ENCODE data around the gene CDC26.
"Not testable (repeated sequence)": the region's sequence is repeated elsewhere in the genome, so short reads cannot be mapped to it uniquely, and the experiment has no call there.

Gene CDC26

DNA sequence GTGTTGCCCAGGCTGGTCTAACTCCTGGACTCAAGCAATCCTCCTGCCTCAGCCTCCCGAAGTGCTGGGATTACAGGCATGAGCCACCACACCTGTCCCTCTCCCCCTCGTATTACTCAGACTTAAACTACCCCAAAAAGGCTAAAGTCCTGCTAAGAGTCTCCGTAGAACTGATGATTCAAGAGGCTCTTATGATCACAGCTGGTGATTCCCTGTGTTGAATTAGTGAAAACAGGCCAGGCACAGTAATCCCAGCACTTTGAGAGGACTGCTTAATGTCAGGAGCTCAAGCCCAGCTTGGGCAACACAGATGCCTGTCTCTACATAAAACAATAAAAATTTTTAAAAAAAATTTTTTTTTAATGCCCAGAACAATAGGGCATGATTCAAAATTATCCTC, 9.2 kb downstream of the CDC26 start:
- H3K4me3 Mint-ChIP-seq = no peak overlapping the region
- ATAC-seq = no peak
- peaks cover 72% of the 10 kb centered on the region for H3K36me3 Mint-ChIP-seq
- no peak for DNase-seq (ENCODE audit: low spot score in 2 of 2)
- no peak overlapping the region for H3K27ac Mint-ChIP-seq
- no peaks in the 10 kb centered on the region for H3K9me3 Mint-ChIP-seq
- peaks cover 12% of the 10 kb centered on the region for H3K4me1 Mint-ChIP-seq

DNA sequence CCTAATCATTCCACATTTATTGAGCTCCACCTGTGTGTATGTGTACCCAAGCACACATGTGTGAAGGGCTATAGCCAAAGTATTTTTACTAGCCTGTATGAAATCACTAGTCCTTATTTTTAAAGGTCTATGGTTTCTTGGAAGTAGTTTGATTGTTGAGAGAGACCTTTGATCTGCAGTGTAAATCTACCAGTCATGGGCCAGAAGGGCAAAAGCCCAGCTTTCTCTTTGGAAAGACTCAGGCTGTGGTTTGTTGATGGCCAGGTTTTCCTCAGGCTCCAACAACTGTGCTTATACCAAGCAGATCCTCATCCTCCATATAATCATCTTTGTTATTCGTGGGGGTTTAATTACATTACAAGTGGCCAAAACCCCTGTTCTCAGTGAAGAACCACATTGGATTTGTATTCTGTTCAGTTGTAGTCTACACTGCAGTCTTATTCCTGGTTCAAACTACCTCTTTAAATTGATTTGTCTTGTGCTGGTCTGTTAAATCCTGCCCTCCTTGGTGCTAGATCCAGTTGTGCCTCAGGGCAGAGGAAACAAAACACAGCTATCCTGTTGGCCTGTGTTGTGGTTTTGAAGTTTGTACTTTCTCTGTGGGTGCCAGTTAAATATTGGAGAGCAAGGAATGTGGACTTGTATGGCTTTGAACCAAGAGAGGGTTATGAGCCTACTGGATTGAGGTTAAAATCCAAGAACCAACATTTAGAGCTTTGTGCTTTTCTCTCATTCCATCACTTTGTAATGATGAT, 13.3 kb downstream of the CDC26 start:
- ATAC-seq (no peak), DNase-seq (ENCODE audit: low spot score in 2 of 2) (no peak)
- H3K9me3 Mint-ChIP-seq = no peaks in the 10 kb centered on the region
- H3K27ac Mint-ChIP-seq = no peak overlapping the region
- peaks cover 72% of the 10 kb centered on the region for H3K36me3 Mint-ChIP-seq
- no peak overlapping the region for H3K4me3 Mint-ChIP-seq
- H3K4me1 Mint-ChIP-seq = no peaks in the 10 kb centered on the region

DNA sequence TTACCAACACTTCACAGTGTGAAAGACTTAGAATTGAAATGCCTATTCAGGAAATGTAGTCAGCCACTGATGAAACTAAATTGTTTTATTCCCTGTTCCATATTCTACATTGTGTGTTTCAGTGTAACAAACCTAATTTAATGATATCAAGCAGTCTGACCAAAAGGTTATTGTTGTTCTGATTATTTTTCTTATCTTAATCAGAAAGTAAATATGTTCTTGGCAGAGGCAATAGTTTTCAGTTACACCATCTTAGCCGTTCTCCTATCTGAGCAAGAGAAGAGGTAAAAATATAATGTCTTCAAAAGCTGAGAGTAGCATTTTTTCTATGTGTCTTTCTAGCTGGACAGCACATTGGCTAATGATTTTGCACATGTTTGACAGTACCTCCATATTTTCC, 17.1 kb downstream of the CDC26 start:
- H3K4me1 Mint-ChIP-seq = no peaks in the 10 kb centered on the region
- no peak overlapping the region for H3K27ac Mint-ChIP-seq
- no peak overlapping the region for H3K4me3 Mint-ChIP-seq
- H3K9me3 Mint-ChIP-seq = no peaks in the 10 kb centered on the region
- H3K36me3 Mint-ChIP-seq = peaks cover 54% of the 10 kb centered on the region
- ATAC-seq = no peak
- DNase-seq (ENCODE audit: low spot score in 2 of 2) = no peak

DNA sequence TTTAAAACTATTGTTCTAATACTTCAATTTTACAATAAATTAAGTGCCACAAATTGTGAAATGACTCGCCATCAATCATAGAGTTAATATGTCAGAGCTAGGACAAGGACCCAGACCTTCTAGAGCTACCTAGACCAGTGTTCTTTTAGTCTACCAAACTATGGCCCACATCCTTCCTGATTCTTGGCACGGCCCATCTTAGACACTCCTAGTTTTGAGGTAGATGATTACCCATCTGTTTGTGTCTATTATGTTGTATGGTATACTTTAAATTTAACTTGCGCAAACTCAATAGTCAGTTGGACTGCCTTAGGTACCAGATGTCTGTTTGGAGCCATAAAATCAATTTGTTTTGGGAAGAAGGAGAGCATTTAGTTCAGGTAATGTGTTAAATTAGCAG, 17.5 kb downstream of the CDC26 start:
- no peak overlapping the region for H3K27ac Mint-ChIP-seq
- H3K36me3 Mint-ChIP-seq = peaks cover 54% of the 10 kb centered on the region
- DNase-seq (ENCODE audit: low spot score in 2 of 2) (no peak), ATAC-seq (no peak)
- H3K4me3 Mint-ChIP-seq = no peak overlapping the region
- no peaks in the 10 kb centered on the region for H3K9me3 Mint-ChIP-seq
- H3K4me1 Mint-ChIP-seq = no peaks in the 10 kb centered on the region

DNA sequence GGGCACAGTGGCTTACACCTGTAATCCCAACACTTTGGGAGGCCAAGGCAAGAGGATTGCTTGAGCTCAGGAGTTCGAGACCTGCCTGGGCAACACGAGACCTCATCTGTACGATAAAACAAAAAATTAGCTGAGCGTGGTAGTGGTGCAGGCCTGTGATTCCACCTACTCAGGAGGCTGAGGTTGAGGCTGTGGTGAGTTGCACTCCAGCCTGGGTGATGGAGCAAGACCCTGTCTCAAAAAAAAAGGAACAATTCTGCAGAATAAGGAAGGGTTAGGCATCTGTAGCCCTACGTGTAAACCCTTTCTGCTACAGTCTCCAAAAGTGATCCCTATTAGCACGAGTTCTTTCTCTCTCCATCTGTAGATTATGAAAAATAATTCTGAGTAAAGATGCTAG, 19.9 kb downstream of the CDC26 start:
- peaks cover 44% of the 10 kb centered on the region for H3K36me3 Mint-ChIP-seq
- H3K4me3 Mint-ChIP-seq = no peak overlapping the region
- no peak overlapping the region for H3K27ac Mint-ChIP-seq
- ATAC-seq = no peak
- no peaks in the 10 kb centered on the region for H3K4me1 Mint-ChIP-seq
- no peak for DNase-seq (ENCODE audit: low spot score in 2 of 2)
- no peaks in the 10 kb centered on the region for H3K9me3 Mint-ChIP-seq

DNA sequence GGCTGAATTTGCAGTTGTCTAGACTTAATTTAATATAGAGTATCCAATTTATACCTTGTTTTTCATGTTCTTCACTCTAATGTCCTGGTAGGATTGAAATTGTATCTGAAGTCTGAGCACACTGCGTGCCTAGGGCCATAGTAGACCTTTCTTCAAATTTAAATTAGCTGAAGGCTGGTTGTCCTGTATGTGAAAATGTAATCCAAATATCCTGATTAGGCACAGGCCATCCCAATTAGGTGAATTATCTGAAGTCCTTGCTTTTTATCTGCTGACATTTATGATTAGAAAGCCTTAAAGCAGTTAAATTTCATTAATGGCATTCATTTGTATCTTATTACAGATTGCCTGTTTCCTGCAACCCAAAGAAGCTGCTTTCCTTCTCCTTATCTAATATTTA, 20.4 kb downstream of the CDC26 start:
- Mint-ChIP-seq H3K4me1 (no peaks in the 10 kb centered on the region), H3K9me3 (no peaks in the 10 kb centered on the region), H3K36me3 (peaks cover 39% of the 10 kb centered on the region), H3K4me3 (no peak overlapping the region), H3K27ac (no peak overlapping the region)
- DNase-seq (ENCODE audit: low spot score in 2 of 2) = no peak
- ATAC-seq = no peak

DNA sequence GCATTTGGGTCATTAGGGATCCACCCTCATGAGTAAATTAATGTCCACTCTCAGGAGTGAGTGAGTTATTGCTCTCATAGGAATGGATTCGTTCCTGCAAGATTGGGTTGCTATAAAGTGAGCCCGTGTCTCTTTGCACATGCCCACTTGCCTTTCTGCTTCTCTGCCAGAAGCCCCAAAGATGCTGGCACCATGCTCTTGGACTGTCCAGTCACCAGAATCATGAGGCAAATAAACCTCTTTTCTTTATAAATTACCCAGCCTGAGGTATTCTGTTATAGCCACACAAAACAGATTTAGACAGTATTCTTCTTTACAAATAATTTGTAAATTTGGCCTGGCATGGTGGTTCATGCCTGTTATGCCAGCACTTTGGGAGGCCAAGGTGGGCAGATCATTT, 24.6 kb downstream of the CDC26 start:
- Mint-ChIP-seq H3K9me3 (no peaks in the 10 kb centered on the region), H3K36me3 (no peaks in the 10 kb centered on the region), H3K4me3 (no peak overlapping the region), H3K27ac (no peak overlapping the region), H3K4me1 (no peaks in the 10 kb centered on the region)
- no peak for ATAC-seq
- no peak for DNase-seq (ENCODE audit: low spot score in 2 of 2)

DNA sequence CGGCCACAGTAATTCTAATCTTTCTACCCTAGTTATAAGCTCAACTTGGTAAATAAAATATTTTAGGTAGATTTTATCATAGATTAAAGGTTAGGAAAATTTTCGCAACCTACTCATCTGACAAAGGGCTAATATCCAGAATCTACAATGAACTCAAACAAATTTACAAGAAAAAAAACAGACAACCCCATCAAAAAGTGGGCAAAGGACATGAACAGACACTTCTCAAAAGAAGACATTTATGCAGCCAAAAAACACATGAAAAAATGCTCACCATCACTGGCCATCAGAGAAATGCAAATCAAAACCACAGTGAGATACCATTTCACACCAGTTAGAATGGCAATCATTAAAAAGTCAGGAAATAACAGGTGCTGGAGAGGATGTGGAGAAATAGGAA, 25.7 kb downstream of the CDC26 start:
- H3K36me3 Mint-ChIP-seq; H3K4me1 Mint-ChIP-seq; ATAC-seq; H3K4me3 Mint-ChIP-seq; H3K9me3 Mint-ChIP-seq; H3K27ac Mint-ChIP-seq; DNase-seq (ENCODE audit: low spot score in 2 of 2): not testable (repeated sequence)

DNA sequence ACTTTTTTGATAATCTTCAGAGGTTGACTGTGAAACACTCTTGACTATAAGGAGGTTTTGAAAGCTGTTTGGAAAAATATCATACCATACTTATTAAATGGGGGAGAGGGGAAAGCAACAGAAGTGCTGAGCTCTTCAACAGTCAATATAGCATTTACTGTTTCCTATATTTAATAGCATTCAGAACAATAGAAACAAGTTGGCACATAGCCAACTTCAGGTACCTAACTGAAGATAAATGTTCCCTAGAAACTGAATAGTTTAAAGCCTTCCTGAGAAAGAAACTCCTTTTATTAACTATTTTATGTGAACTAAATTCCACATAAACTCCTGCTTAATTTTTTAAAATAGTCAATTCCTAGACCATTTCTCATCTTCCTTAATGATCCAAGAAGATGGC, 27.7 kb downstream of the CDC26 start:
- Mint-ChIP-seq H3K4me1 (no peaks in the 10 kb centered on the region), H3K36me3 (no peaks in the 10 kb centered on the region), H3K27ac (no peak overlapping the region), H3K9me3 (no peaks in the 10 kb centered on the region), H3K4me3 (no peak overlapping the region)
- no peak for DNase-seq (ENCODE audit: low spot score in 2 of 2)
- no peak for ATAC-seq

DNA sequence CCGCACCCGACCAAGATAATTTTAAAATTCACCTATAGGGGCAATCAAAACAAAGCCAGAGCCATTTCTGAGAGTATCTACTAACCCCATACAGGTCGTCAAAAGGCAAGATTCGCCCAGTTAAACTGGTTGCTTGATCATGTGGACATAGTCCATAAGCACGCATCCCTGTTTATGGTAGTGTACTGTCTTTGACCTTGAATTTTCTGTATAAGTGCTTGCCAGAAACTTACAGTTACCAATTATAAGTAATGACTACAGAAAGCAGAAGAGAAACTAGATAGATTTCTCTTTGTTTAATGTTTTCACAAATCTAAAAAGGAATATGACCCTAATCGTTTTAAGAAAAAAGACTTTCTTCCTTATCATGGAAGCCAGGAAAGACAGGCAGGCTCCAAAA, 28.4 kb downstream of the CDC26 start:
- H3K4me1 Mint-ChIP-seq = no peaks in the 10 kb centered on the region
- no peak overlapping the region for H3K4me3 Mint-ChIP-seq
- no peak for ATAC-seq
- DNase-seq (ENCODE audit: low spot score in 2 of 2) = no peak
- no peaks in the 10 kb centered on the region for H3K9me3 Mint-ChIP-seq
- no peak overlapping the region for H3K27ac Mint-ChIP-seq
- H3K36me3 Mint-ChIP-seq = no peaks in the 10 kb centered on the region

DNA sequence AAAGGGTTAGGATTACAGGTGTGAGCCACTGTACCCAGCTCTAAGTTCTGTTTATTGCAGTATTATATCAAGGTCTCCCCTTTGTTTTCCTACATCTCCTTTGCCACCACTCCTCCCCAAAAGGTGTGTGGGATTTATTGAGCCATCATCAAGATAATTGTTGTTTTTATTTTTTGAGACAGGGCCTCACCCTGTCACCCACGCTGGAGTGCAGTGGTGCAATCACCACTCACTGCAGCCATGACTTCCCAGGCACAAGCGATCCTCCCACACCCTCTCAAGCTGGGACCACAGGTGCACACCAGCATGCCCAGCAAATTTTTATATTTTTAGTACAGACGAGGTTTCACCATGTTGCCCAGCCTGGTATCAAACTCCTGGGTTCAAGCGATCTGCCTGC, 29.5 kb downstream of the CDC26 start:
- Mint-ChIP-seq H3K4me1 (no peaks in the 10 kb centered on the region), H3K9me3 (no peaks in the 10 kb centered on the region), H3K27ac (no peak overlapping the region), H3K4me3 (no peak overlapping the region), H3K36me3 (no peaks in the 10 kb centered on the region)
- DNase-seq (ENCODE audit: low spot score in 2 of 2) (no peak), ATAC-seq (no peak)

DNA sequence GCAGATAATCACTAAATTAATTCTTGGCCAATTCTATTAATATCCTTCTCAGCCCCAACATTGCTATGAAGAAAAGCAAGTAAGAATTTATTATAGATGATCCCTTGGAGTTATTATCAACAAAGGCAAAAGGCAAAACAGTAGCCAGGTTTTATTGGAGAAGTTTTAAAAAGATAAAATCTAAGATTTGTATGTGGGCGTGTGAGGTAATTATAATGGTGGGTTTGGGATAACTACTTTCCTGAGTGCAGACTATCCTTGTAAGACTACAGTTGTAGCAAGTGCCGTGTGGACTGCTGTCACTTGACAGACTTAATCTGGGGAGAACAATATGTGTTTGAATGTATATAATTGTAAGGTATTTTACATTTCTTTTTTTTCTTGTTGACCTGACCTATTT, 30.8 kb downstream of the CDC26 start:
- no peaks in the 10 kb centered on the region for H3K36me3 Mint-ChIP-seq
- H3K4me3 Mint-ChIP-seq = no peak overlapping the region
- ATAC-seq = no peak
- H3K27ac Mint-ChIP-seq = no peak overlapping the region
- no peaks in the 10 kb centered on the region for H3K4me1 Mint-ChIP-seq
- no peaks in the 10 kb centered on the region for H3K9me3 Mint-ChIP-seq
- no peak for DNase-seq (ENCODE audit: low spot score in 2 of 2)

DNA sequence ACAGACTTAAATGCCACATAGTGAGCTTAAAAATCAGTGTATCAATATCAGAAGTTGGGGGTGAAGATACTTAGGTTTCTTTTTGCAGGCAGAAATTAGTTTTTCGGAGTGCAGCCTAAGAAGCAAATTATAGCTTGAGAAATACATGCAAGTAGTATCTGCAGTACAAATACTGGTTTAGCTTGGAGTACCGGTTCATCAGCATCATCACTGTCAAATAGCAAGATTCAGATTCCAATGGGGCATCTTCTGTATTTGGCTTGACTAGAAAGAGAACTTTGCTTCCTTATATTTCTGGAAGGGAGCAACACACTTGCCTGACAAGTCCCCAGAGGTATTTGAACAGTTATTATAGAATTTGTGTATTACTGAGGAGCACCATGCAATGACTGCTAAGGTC, 34.2 kb downstream of the CDC26 start:
- Mint-ChIP-seq H3K4me3 (no peak overlapping the region), H3K36me3 (no peaks in the 10 kb centered on the region), H3K9me3 (no peaks in the 10 kb centered on the region), H3K27ac (no peak overlapping the region), H3K4me1 (no peaks in the 10 kb centered on the region)
- DNase-seq (ENCODE audit: low spot score in 2 of 2) (no peak), ATAC-seq (no peak)

DNA sequence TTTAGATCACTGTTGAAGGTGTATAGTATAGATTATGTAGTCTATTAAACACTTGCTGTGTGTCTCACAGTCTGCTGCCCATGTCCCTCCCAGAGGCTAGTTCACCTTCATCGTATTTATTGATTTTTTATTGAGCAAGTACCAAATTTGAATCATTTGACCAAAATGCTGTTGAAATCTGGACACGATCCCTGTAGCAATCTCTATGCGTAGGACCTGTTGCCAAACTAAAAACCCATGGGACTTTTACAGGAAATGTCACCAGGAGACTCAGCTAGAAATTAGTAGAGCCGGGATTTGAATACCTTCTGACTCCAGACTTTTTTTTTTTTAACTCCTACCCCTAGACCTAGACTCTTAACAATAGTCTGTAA, 36.5 kb downstream of the CDC26 start:
- no peak for DNase-seq (ENCODE audit: low spot score in 2 of 2)
- no peak for ATAC-seq
- no peak overlapping the region for H3K27ac Mint-ChIP-seq
- no peaks in the 10 kb centered on the region for H3K4me1 Mint-ChIP-seq
- no peaks in the 10 kb centered on the region for H3K36me3 Mint-ChIP-seq
- H3K9me3 Mint-ChIP-seq = no peaks in the 10 kb centered on the region
- H3K4me3 Mint-ChIP-seq = no peak overlapping the region

DNA sequence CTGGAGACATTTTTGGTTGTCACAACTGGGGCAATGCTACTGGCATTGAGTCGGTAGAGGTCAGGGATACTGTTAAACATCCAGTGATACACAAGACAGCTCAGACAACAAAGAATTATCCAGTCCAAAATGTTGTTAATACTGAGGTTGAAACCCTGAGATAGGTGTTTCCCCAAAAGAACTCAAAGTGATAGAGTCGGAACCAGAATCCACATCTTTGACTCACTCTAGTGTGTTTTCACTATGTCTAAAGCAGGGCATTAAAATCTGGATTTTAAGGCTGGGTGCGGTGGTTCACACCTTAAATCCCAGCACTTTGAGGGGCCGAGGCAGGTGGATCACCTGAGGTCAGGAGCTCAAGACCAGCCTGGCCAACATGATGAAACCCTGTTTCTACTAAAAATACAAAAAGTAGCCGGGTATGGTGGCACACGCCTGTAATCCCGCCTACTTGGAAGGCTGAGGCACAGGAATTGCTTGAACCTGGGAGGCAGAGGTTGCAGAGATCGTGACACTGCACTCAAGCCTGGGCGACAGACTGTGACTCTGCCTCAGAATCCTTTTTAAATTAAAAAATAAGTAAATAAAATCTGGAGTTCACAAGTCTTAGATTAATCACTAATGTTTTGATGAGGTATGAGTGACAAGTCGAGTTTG, 37.0 kb downstream of the CDC26 start:
- peaks cover 1% of the 10 kb centered on the region for H3K4me1 Mint-ChIP-seq
- DNase-seq (ENCODE audit: low spot score in 2 of 2) = no peak
- no peak for ATAC-seq
- no peak overlapping the region for H3K4me3 Mint-ChIP-seq
- no peaks in the 10 kb centered on the region for H3K9me3 Mint-ChIP-seq
- H3K27ac Mint-ChIP-seq = no peak overlapping the region
- H3K36me3 Mint-ChIP-seq = no peaks in the 10 kb centered on the region

DNA sequence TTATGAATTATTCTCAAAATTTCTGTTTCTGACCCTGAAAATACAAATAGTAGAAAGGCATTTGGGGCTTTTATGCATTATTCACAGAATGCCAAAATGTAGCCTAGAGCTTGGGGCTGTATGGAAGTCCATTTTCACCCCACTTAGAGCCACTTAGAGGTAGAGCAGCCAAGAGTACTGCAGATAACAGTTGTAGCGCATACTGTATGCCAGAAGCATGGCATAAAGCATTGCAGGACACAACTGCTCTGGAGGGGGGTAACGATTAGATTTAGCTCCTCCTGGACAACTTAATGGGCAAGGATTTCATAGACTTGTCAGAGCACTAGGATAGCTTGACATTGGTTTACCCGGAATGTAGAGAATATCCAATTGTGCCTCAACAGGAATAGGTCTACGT, 38.3 kb downstream of the CDC26 start:
- Mint-ChIP-seq H3K4me3 (no peak overlapping the region), H3K36me3 (no peaks in the 10 kb centered on the region), H3K9me3 (no peaks in the 10 kb centered on the region), H3K4me1 (peaks cover 14% of the 10 kb centered on the region), H3K27ac (no peak overlapping the region)
- no peak for DNase-seq (ENCODE audit: low spot score in 2 of 2)
- no peak for ATAC-seq

All from stimulated activated effector memory CD8-positive, alpha-beta T cell treated with anti-CD3 and anti-CD28 coated beads, Interleukin-12 subunit alpha, Interleukin-12 subunit beta, amount 100 ng/mL, for 72 hours (primary cell).